ENCODE measurements around the gene NOXO1.

NOXO1 gene

GRCh38 chr16:1950559-1950958, 30.7 kb downstream of the NOXO1 start:
- H3K9me3 ChIP-seq (ENCODE audit: insufficient read depth, low read length, severe bottlenecking): no peaks in the 10 kb centered on the region
- DNase-seq: no peak
- no peak overlapping the region for H3K4me2 ChIP-seq (ENCODE audit: insufficient read depth, low read length)
- no peak overlapping the region for H3K27ac ChIP-seq (ENCODE audit: low read length)
- no peak overlapping the region for H3K4me3 ChIP-seq (ENCODE audit: low read depth in 1 of 2, low read length in 2 of 2)
- H2AFZ ChIP-seq (ENCODE audit: low read depth, low read length): no peak overlapping the region
- H3K4me1 ChIP-seq (ENCODE audit: insufficient read depth, low read length): no peaks in the 10 kb centered on the region
- H3K79me2 ChIP-seq (ENCODE audit: insufficient read depth, low read length): no peaks in the 10 kb centered on the region
- no peaks in the 10 kb centered on the region for H3K36me3 ChIP-seq (ENCODE audit: insufficient read depth, low read length)
- no peaks in the 10 kb centered on the region for H3K27me3 ChIP-seq (ENCODE audit: insufficient read depth, low read length, poor library complexity)
- ATAC-seq (ENCODE audit: insufficient read depth, low read depth): no peak
- no peaks in the 10 kb centered on the region for H4K20me1 ChIP-seq (ENCODE audit: insufficient read depth, low read length)
- H3K9ac ChIP-seq (ENCODE audit: low read depth, low read length): no peak overlapping the region
- TF ChIP-seq CTCF (IDR thresholded peaks at IDR 0.05; ENCODE audit: borderline replicate concordance, extremely low read depth, low read length, poor library complexity, severe bottlenecking): no peak
- no peak for TF ChIP-seq EZH2 (IDR thresholded peaks at IDR 0.05; ENCODE audit: borderline replicate concordance, low read depth, low read length, severe bottlenecking)

- no peak for TF ChIP-seq EZH2 (IDR thresholded peaks at IDR 0.05; ENCODE audit: borderline replicate concordance, low read depth, low read length, severe bottlenecking)
- no peak for TF ChIP-seq CTCF (IDR thresholded peaks at IDR 0.05; ENCODE audit: borderline replicate concordance, extremely low read depth, low read length, poor library complexity, severe bottlenecking)
- no peak for ATAC-seq (ENCODE audit: insufficient read depth, low read depth)
- H3K4me1 ChIP-seq (ENCODE audit: insufficient read depth, low read length): no peaks in the 10 kb centered on the region
- no peaks in the 10 kb centered on the region for H3K27me3 ChIP-seq (ENCODE audit: insufficient read depth, low read length, poor library complexity)
- no peak overlapping the region for H3K4me2 ChIP-seq (ENCODE audit: insufficient read depth, low read length)
- no peaks in the 10 kb centered on the region for H3K79me2 ChIP-seq (ENCODE audit: insufficient read depth, low read length)
- H3K36me3 ChIP-seq (ENCODE audit: insufficient read depth, low read length): no peaks in the 10 kb centered on the region
- no peak overlapping the region for H2AFZ ChIP-seq (ENCODE audit: low read depth, low read length)
- DNase-seq: no peak
- no peaks in the 10 kb centered on the region for H4K20me1 ChIP-seq (ENCODE audit: insufficient read depth, low read length)
- H3K9me3 ChIP-seq (ENCODE audit: insufficient read depth, low read length, severe bottlenecking): no peaks in the 10 kb centered on the region
- H3K9ac ChIP-seq (ENCODE audit: low read depth, low read length): no peak overlapping the region
- no peak overlapping the region for H3K4me3 ChIP-seq (ENCODE audit: low read depth in 1 of 2, low read length in 2 of 2)
- no peak overlapping the region for H3K27ac ChIP-seq (ENCODE audit: low read length)
Observed at GRCh38 chr16:1950047-1950446, 31.2 kb downstream of the NOXO1 start.

- H3K4me1 ChIP-seq (ENCODE audit: insufficient read depth, low read length): no peaks in the 10 kb centered on the region
- no peak overlapping the region for H3K4me2 ChIP-seq (ENCODE audit: insufficient read depth, low read length)
- no peak overlapping the region for H2AFZ ChIP-seq (ENCODE audit: low read depth, low read length)
- no peak overlapping the region for H3K4me3 ChIP-seq (ENCODE audit: low read depth in 1 of 2, low read length in 2 of 2)
- H3K27ac ChIP-seq (ENCODE audit: low read length): no peak overlapping the region
- H3K27me3 ChIP-seq (ENCODE audit: insufficient read depth, low read length, poor library complexity): no peaks in the 10 kb centered on the region
- no peak for ATAC-seq (ENCODE audit: insufficient read depth, low read depth)
- H4K20me1 ChIP-seq (ENCODE audit: insufficient read depth, low read length): no peaks in the 10 kb centered on the region
- H3K36me3 ChIP-seq (ENCODE audit: insufficient read depth, low read length): no peaks in the 10 kb centered on the region
- H3K79me2 ChIP-seq (ENCODE audit: insufficient read depth, low read length): no peaks in the 10 kb centered on the region
- no peak overlapping the region for H3K9ac ChIP-seq (ENCODE audit: low read depth, low read length)
- DNase-seq: no peak
- no peaks in the 10 kb centered on the region for H3K9me3 ChIP-seq (ENCODE audit: insufficient read depth, low read length, severe bottlenecking)
- no peak for TF ChIP-seq EZH2 (IDR thresholded peaks at IDR 0.05; ENCODE audit: borderline replicate concordance, low read depth, low read length, severe bottlenecking)
- TF ChIP-seq CTCF (IDR thresholded peaks at IDR 0.05; ENCODE audit: borderline replicate concordance, extremely low read depth, low read length, poor library complexity, severe bottlenecking): no peak
Observed at GRCh38 chr16:1949507-1949906, 31.8 kb downstream of the NOXO1 start.

GRCh38 chr16:1947369-1947670, 33.9 kb downstream of the NOXO1 start:
- Histone ChIP-seq H3K27ac (ENCODE audit: low read length) (no peak overlapping the region), H3K36me3 (ENCODE audit: insufficient read depth, low read length) (no peaks in the 10 kb centered on the region), H3K9ac (ENCODE audit: low read depth, low read length) (no peak overlapping the region), H3K4me2 (ENCODE audit: insufficient read depth, low read length) (no peak overlapping the region), H3K27me3 (ENCODE audit: insufficient read depth, low read length, poor library complexity) (no peaks in the 10 kb centered on the region), H2AFZ (ENCODE audit: low read depth, low read length) (no peak overlapping the region), H3K9me3 (ENCODE audit: insufficient read depth, low read length, severe bottlenecking) (no peaks in the 10 kb centered on the region), H3K4me3 (ENCODE audit: low read depth in 1 of 2, low read length in 2 of 2) (no peak overlapping the region), H4K20me1 (ENCODE audit: insufficient read depth, low read length) (no peaks in the 10 kb centered on the region; the same call in 1 of the 2 replicates), H3K79me2 (ENCODE audit: insufficient read depth, low read length) (no peaks in the 10 kb centered on the region; the same call in none of the 2 replicates), H3K4me1 (ENCODE audit: insufficient read depth, low read length) (peaks cover 15% of the 10 kb centered on the region)
- no peak for TF ChIP-seq EZH2 (IDR thresholded peaks at IDR 0.05; ENCODE audit: borderline replicate concordance, low read depth, low read length, severe bottlenecking)
- TF ChIP-seq CTCF (IDR thresholded peaks at IDR 0.05; ENCODE audit: borderline replicate concordance, extremely low read depth, low read length, poor library complexity, severe bottlenecking): no peak
- DNase-seq: no peak
- no peak for ATAC-seq (ENCODE audit: insufficient read depth, low read depth)

Data from DND-41 (cell line).